GM11168 (cell line): ENCODE results near the gene SP140L.
"Not testable (repeated sequence)": the region's sequence is repeated elsewhere in the genome, so short reads cannot be mapped to it uniquely, and the experiment has no call there.

Experiments
- in situ Hi-C: fragments of 300-500 bp; cut with MboI; formaldehyde crosslinking; loops from one replicate; pipeline ENCODE4 v1.12.0; 2022; ENCODE audit warnings: low sequenced_read_pairs; ENCODE audit not compliant: unreplicated experiment

SP140L gene

GRCh38 chr2:230326453-230327417, at the start of gene SP140L:
SP140L (plus strand) TSS chr2:230327193; CDS start chr2:230327270, 77 bp downstream.
- in situ Hi-C loops = no loop called here

GRCh38 chr2:230282936-230283335, 44.1 kb upstream of the SP140L start:
- in situ Hi-C loops = no loop called here

GRCh38 chr2:230286048-230286447, 40.9 kb upstream of the SP140L start:
- in situ Hi-C loops = no loop called here

GRCh38 chr2:230289311-230289710, 37.7 kb upstream of the SP140L start:
- in situ Hi-C loops = not testable (repeated sequence)

GRCh38 chr2:230295192-230295591, 31.8 kb upstream of the SP140L start:
- in situ Hi-C loops = no loop called here

GRCh38 chr2:230296917-230297316, 30.1 kb upstream of the SP140L start:
- in situ Hi-C loops = no loop called here

- in situ Hi-C loops = no loop called here
These were observed 27.4 kb upstream of the SP140L start for GRCh38 chr2:230299618-230300017.

GRCh38 chr2:230305416-230306275, 21.3 kb upstream of the SP140L start:
- in situ Hi-C loops = no loop called here

- in situ Hi-C loops = no loop called here
These were observed 20.5 kb upstream of the SP140L start for GRCh38 chr2:230306474-230306873.

GRCh38 chr2:230307485-230307884, 19.5 kb upstream of the SP140L start:
- in situ Hi-C loops = no loop called here

GRCh38 chr2:230308402-230309000, 18.5 kb upstream of the SP140L start:
- in situ Hi-C loops = no loop called here

- in situ Hi-C loops = not testable (repeated sequence)
These were observed 16.2 kb upstream of the SP140L start for GRCh38 chr2:230310792-230311191.

- in situ Hi-C loops = not testable (repeated sequence)
These were observed 15.4 kb upstream of the SP140L start for GRCh38 chr2:230311634-230312033.

GRCh38 chr2:230312638-230313037, 14.4 kb upstream of the SP140L start:
- in situ Hi-C loops = no loop called here

- in situ Hi-C loops = no loop called here
These were observed 9.6 kb upstream of the SP140L start for GRCh38 chr2:230317366-230317765.

- in situ Hi-C loops = no loop called here
These were observed 8.5 kb upstream of the SP140L start for GRCh38 chr2:230318190-230319121.

GRCh38 chr2:230319211-230319862, 7.7 kb upstream of the SP140L start:
- in situ Hi-C loops = no loop called here

GRCh38 chr2:230321031-230321430, 6.0 kb upstream of the SP140L start:
- in situ Hi-C loops = no loop called here
